Stimulated activated CD8-positive, alpha-beta memory T cell treated with anti-CD3 and anti-CD28 coated beads, Interleukin-7, amount 100 ng/mL, for 48 hours (primary cell): ENCODE data around the gene MRPL52.
"Not testable (repeated sequence)": the region's sequence is repeated elsewhere in the genome, so short reads cannot be mapped to it uniquely, and the experiment has no call there.

ENCODE experiments used
- DNase-seq, 2 donors: peaks; one replicate each; pipeline ENCODE4 v3.0.0-alpha.2; 2020; ENCODE audit warnings: low read depth in 1 of 2; ENCODE audit errors: extremely low read depth in 1 of 2

MRPL52 gene

GRCh38 chr14:22808388-22809209, 21.1 kb upstream of the MRPL52 start:
- no peak for DNase-seq

DNA sequence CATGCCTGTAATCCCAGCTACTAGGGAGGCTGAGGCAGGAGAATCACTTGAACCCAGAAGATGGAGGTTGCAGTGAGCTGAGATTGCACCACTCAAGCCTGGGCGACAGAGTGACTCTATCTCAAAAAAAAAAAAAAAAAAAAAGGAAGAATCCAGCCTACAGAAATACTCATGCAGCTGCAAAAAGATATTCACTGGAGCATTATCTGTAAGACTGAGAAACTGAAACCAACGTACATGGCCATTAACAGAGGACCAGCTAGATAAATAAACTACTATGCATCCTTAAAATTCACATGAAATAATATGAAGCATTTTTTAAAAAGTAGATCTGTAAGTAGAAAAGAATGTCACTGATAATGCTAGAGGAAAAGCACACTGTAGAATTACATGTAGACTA, 18.0 kb upstream of the MRPL52 start:
- no peak for DNase-seq

GRCh38 chr14:22812744-22813143, 16.9 kb upstream of the MRPL52 start:
- no peak for DNase-seq

DNA sequence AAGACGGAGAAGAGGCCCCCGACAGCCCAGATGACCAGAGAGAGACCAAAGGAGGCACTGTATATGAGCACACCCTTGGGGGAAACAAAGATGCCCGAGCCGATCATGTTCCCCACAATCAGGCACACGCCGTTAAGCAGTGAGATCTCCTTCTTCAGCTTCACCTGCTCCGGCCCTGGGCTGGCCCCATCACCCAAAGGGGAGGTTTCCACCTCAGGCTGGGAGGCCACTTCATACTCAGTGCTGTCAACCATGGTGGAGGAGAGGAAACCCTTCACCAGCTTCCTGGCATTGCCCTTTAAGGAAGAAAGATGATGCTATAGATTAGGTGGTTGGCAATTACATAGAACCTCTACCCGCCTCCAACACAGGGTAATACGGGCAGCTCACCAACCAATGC, 16.5 kb upstream of the MRPL52 start:
- DNase-seq: no peak

- no peak for DNase-seq
Observed at GRCh38 chr14:22814373-22814772, 15.3 kb upstream of the MRPL52 start.

GRCh38 chr14:22814941-22815713, 14.6 kb upstream of the MRPL52 start, which contains the start of gene SLC7A7:
Gene SLC7A7 (minus strand): TSS chr14:22815435. CDS start chr14:22813398, 2,037 bp downstream.
- DNase-seq: no peak

DNA sequence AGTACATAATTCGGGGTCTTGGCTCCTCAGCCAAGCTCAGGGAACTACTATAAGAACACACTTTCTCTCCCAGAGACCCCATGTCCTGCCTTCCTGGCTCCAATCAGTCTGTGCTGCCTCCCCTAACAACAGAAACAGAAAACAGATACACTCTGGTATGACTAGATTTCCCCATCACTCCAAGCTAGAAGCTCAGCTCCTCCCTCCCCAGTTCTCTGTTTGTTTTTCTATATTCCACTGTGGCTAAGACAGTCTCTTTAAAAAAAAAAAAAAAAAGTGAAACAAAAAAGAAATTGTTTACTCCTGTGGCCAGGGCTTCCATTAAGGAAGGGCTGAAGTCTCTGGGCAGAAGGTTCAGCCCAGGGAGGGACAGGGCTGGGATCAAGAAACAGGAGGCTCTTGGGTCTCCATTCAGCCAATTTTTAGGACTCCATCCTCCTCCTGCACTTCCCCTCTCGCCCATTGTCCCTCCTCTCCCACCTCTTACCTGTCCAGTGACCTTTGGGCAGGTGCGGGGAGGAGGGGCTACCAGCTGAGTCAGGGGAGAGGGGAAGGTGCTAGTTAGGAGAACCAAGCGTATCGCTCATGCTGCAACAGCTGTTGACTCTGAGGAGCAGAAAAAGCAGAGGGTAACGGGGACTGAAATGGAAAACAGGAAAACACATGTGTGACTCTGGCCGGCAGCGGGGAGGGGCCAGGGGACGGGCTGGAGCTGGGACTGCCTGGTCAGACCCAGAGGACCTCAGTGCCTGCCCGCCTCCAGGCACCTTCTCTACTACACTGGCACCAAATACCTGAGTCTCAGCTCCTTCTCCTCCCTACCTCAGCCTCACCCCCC, 10.3 kb upstream of the MRPL52 start:
- DNase-seq: no peak

GRCh38 chr14:22820731-22821130, 9.0 kb upstream of the MRPL52 start:
- no peak for DNase-seq

DNA sequence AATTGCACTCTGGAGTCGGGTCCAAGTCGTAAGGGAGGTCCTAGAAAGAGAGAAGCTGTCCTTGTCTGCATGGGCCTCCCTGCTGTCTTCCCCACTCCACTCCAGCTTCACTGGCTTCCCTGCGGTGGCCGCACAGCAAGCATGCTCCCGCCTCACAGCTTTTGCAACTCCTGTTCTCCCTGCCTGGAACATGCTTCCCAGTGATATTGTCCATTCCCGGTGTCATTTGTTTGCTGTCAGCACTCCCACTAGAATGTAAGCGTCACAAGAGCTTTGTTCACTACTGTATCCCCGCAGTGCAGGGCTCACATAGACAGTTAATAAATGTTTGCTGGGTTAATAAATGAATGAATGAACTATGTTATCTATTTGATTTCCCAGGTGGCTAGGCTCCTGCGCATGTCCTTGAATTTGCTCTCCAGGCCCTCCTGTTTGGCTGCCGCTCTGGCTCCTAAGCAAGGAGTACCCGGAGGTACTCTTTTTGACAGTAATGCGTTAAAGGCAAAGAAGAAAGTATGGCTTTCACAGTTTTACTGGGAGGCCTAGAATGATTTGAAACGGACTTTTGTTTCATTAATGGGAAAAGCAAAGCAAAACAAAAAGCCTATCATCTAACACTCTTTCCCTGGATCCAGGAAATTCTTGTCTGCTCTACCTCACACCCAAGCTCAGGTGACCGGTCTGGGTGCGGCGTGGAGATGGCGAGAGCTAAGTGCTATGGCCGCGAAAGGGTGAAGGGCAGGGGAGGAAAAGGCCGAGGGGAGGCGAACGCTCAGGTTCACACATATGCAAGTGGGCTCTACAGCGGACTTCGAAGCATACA, 8.3 kb upstream of the MRPL52 start:
- no peak for DNase-seq

GRCh38 chr14:22822016-22822570, 7.6 kb upstream of the MRPL52 start:
- DNase-seq: no peak

DNA sequence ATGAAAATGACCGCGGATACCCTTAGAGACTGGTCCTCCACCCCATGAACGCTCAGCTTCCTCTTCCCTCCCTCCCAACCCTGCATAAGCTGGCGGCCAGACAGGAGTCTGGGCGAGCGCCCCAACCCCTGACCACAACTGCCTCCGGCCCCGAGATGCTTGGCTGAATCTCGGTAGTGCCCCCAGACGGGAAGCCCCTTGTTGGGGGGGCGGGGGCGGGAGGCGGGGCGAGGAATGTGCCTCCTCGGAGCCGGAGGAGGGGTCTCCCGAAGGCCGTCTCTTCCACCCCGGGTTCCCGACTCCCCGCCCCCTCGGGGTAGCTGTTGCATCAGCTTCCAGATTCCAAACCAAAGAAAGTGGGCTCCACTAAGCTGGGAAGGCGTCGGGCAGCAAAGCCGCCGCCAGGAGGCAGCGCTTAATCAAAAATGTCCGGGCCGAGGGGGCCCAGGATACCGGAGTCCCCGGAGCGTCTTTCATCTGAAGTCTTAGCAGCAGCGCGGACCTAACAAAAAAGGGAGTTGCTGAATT, 7.1 kb upstream of the MRPL52 start:
- peak; percentile 25 to 49 for DNase-seq

DNA sequence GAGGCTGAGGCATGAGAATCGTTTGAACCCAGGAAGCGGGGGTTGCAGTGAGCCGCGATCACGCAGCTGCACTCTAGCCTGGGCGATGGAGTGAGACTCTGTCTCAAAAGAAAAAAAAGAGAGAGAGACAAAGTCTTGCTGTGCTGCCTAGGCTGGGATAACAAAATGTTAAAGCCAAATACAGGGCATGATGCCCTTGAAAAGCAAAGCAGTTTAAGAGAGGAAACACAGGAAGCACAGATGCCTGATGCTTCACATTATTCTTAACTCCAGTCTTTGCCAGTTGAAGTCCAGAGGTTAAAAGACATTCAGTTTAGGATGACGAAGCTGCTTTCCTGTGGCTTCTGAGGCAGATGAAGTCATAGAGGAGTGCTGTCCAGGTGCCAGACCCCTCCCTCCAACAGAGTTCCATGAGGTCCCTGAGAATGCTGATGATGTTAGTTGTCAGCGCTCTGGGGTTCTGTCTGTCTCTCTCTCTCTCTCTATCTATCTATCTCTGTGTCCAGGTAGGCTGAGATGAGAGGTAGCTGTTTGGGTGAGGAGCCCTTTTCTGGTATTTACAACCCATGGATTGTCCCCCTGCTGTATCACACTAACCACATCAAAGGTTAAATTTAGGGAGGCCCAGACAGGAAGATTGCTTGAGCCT, 4.9 kb upstream of the MRPL52 start:
- no peak for DNase-seq

DNA sequence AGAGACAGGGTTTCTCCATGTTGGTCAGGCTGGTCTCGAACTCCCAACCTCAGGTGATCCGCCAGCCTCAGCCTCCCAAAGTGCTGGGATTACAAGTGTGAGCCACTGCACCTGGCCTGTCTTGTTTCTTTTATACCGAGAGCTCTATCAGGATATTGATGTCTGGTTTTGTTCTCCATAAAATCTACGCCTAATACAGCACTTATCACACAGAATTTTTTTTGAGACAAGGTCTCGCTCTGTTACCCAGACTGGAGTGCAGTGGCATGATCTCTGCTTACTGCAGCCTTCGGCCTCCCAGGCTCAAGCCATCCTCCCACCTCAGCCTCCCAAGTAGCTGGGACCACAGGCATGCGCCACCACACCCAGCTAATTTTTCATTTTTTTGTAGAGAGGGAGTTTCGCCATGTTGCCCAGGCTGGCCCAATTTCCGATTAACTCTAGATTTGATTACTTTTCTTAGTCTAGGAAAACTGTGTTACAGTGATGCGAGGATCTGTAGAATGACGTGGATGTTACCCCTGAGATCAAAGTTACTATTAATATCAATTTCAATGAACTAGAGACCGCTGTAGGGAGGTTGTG, 519 bp upstream of the MRPL52 start:
- not testable (repeated sequence) for DNase-seq

DNA sequence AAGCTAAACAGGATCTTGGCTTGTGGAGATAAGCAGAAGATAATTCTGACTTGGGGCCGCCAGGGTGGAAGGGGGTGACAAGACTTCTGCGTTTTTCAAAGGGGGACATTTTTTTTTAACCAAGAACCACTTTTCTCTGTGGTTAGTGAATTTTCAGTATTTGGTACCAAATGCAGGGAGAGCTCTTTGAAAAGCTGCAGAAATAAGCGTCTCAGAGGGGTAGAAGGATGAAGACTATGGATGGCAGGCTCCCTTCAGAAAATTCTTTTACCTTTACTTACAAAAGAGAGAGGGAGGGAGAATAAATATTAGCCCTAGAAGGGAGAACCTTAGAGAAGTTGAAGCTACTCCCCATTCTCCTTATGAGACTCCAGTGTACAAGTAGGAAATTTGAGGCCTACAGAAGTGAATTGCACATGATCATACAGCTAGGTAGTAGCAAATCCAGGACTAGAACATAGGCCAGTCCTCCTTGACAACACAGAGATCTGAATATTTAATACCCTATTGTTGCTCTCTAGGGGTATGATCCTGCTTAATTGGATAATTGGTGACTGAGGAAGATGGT, 840 bp downstream of the MRPL52 start:
- no peak for DNase-seq

- no peak for DNase-seq
Observed at GRCh38 chr14:22835505-22835904, 5.8 kb downstream of the MRPL52 start.

GRCh38 chr14:22836301-22837113, 6.8 kb downstream of the MRPL52 start, which contains the start of gene MMP14:
Gene MMP14 (plus strand): TSS chr14:22836585. CDS start chr14:22836818, 233 bp downstream.
- no peak for DNase-seq

DNA sequence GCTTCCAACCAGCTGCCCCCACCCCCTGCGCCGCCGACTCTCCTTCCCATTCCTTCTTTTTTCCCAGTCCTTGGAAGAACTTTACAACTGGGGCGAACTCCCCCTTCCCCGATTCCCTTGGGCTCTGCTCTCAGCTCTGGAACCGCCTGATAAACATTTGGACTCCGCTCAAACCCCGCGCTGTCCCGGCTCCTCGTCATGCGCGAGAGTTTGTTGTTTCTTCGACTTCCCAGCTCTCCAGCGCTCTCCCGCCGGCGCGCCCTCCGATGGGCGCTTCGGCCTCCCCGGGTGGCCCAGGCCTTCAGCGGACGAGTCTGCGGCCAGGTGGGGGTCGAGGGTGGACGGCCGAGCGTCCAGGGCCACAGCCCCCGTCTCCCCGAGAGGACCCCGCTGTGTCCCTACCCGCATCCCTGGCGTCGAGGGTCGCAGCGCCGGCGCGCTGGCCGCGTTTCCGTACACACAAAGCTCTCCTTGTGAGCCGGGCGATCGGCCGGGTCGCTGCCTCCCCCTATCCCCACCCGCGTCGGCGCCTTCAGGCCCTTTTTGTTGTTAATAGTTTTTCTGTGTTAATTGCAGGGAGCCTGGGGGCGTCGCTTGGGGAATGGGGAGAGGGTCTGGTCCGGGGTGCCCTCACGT, 7.5 kb downstream of the MRPL52 start:
- no peak for DNase-seq
